ENCODE measurements around the gene RIT1. TPM values are rescaled to one million over a fixed set of nuclear protein-coding genes. Genes with fewer than 3 reads are reported as not detected.

RIT1 gene
- total and polyA plus RNA-seq, 2 of the 13 experiments (the other 11 are each of a cell fraction or from before 2014, with no cell fraction given): 12.2 to 32.2 TPM

- TF ChIP-seq FOXP4 (CRISPR knock-in tag; IDR thresholded peaks at IDR 0.05) (peak; percentile 49; the same call in 1 of the 2 replicates), ARID5B (CRISPR knock-in tag; IDR thresholded peaks at IDR 0.05) (peak; percentile 49; the same call in 1 of the 2 replicates), ATF4 (CRISPR knock-in tag; IDR thresholded peaks at IDR 0.05) (peak in 1 of 2 experiments; percentile 76; a peak in 2 of 4 replicates), CSRNP2 (CRISPR knock-in tag; conservative IDR thresholded peaks at IDR 0.05; ENCODE audit: low read depth) (no peak), ZNF580 (CRISPR knock-in tag; IDR thresholded peaks at IDR 0.05; ENCODE audit: borderline replicate concordance, low read depth) (peak; percentile 88), ZNF768 (CRISPR knock-in tag; IDR thresholded peaks at IDR 0.05) (peak; percentile 73), BRCA1 (CRISPR knock-in tag; IDR thresholded peaks at IDR 0.05) (0 out of 2 replicates have a peak, but pooled peaks have one; percentile 80), ZFP36L1 (CRISPR knock-in tag; IDR thresholded peaks at IDR 0.05) (0 out of 2 replicates have a peak, but pooled peaks have one; percentile 54), ESRRA (CRISPR knock-in tag; IDR thresholded peaks at IDR 0.05; ENCODE audit: low read depth) (no peak), MAZ (IDR thresholded peaks at IDR 0.05; ENCODE audit: borderline replicate concordance, low read depth, low read length) (peak; percentile 45; the same call in 1 of the 2 replicates), MAZ (CRISPR knock-in tag; IDR thresholded peaks at IDR 0.05; ENCODE audit: low read depth) (peak; percentile 51; the same call in 1 of the 2 replicates), NKX3-1 (CRISPR knock-in tag; IDR thresholded peaks at IDR 0.05) (peak; percentile 84), TP53 (CRISPR knock-in tag; conservative IDR thresholded peaks at IDR 0.05) (no peak)
- TF ChIP-seq, protein P1, sequence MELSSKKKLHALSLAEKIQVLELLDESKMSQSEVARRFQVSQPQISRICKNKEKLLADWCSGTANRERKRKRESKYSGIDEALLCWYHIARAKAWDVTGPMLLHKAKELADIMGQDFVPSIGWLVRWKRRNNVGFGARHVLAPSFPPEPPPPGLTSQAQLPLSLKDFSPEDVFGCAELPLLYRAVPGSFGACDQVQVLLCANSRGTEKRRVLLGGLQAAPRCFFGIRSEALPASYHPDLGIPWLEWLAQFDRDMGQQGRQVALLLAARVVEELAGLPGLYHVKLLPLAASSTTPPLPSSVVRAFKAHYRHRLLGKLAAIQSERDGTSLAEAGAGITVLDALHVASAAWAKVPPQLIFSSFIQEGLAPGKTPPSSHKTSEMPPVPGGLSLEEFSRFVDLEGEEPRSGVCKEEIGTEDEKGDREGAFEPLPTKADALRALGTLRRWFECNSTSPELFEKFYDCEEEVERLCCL (CRISPR knock-in tag; IDR thresholded peaks at IDR 0.05; ENCODE audit: borderline replicate concordance): 0 out of 2 replicates have a peak, but pooled peaks have one; percentile 12
- TF ChIP-seq, protein P2, sequence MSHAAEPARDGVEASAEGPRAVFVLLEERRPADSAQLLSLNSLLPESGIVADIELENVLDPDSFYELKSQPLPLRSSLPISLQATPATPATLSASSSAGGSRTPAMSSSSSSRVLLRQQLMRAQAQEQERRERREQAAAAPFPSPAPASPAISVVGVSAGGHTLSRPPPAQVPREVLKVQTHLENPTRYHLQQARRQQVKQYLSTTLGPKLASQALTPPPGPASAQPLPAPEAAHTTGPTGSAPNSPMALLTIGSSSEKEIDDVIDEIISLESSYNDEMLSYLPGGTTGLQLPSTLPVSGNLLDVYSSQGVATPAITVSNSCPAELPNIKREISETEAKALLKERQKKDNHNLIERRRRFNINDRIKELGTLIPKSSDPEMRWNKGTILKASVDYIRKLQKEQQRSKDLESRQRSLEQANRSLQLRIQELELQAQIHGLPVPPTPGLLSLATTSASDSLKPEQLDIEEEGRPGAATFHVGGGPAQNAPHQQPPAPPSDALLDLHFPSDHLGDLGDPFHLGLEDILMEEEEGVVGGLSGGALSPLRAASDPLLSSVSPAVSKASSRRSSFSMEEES (CRISPR knock-in tag; IDR thresholded peaks at IDR 0.05): no peak
Observed at GRCh38 chr1:155934097-155934935, 23.2 kb upstream of the RIT1 start, which contains the start of gene KHDC4 (continued).
